ENCODE data around the gene PSMB10. TPM values are rescaled to one million over a fixed set of nuclear protein-coding genes. Genes with fewer than 3 reads are reported as not detected.

PSMB10 gene
- total and polyA plus RNA-seq, 2 of the 8 experiments (the other 6 are each of a cell fraction or from before 2014, with no cell fraction given) = 32.1 to 61.9 TPM

- no peak for TF ChIP-seq RNF2 (IDR thresholded peaks at IDR 0.05; ENCODE audit: borderline replicate concordance, low read depth, low read length, missing control alignments, poor library complexity, severe bottlenecking)
- no peak overlapping the region for H2BK15ac ChIP-seq (ENCODE audit: low read length)
- 0 out of 2 replicates have a peak overlapping the region, but pooled peaks have one; percentile 24 for H2BK5ac ChIP-seq (ENCODE audit: low read depth, low read length)
- H2BK20ac ChIP-seq (ENCODE audit: low read length) = no peak overlapping the region
- H2BK120ac ChIP-seq (replicated peaks; ENCODE audit: low read depth, low read length) = no peak overlapping the region
- H3K56ac ChIP-seq (replicated peaks; ENCODE audit: insufficient read length, low read depth, low read length) = no peak overlapping the region
- H3K36me3 ChIP-seq (ENCODE audit: control insufficient read depth in 2 of 4, insufficient read depth in 4 of 4, low read length in 3 of 4) = no peaks in the 10 kb centered on the region; a peak in 2 of 8 replicates
- peaks cover 0 to 17% (median 10%) of the 10 kb centered on the region in 4 experiments; a peak in 5 of 7 replicates for H3K4me1 ChIP-seq (replicated peaks in 1 of 4; ENCODE audit: control insufficient read depth in 3 of 4, insufficient read depth in 4 of 4, low read length in 3 of 4)
- H3K4me2 ChIP-seq (ENCODE audit: insufficient read depth in 1 of 2, low read depth in 2 of 2, low read length in 2 of 2) = no peak overlapping the region
- H3K18ac ChIP-seq (ENCODE audit: extremely low read depth, low read length) = no peak overlapping the region
- H3K23me2 ChIP-seq (ENCODE audit: low read depth, low read length) = peaks cover 4% of the 10 kb centered on the region
- H3K14ac ChIP-seq (ENCODE audit: insufficient read length) = no peak overlapping the region
- H3K9me3 ChIP-seq (ENCODE audit: insufficient read depth in 2 of 2, low read depth in 1 of 2, low read length in 1 of 2) = no peaks in the 10 kb centered on the region
- CTCF ChIA-PET (ENCODE audit: partially characterized antibody) = interaction anchor here (0.6 to 27.1 kb wide), 11 partner anchors 8 to 280 kb away, joined by 3 to 623 read pairs (median 5); partner anchors contain the start of genes EDC4, LCAT, NRN1L and PSKH1
- H3K9ac ChIP-seq (replicated peaks in 1 of 4; ENCODE audit: extremely low read depth in 1 of 4, low read depth in 3 of 4, low read length in 3 of 4) = no peak overlapping the region
- no peak overlapping the region; the same call in 1 of the 2 replicates for H4K8ac ChIP-seq (ENCODE audit: extremely low read depth, insufficient read depth, low read length)
- H3K27me3 ChIP-seq (replicated peaks in 1 of 4; ENCODE audit: control insufficient read depth in 3 of 4, extremely low read depth in 1 of 4, insufficient read depth in 3 of 4, low read length in 3 of 4) = no peaks in the 10 kb centered on the region
- H2AFZ ChIP-seq (ENCODE audit: low read length) = no peak overlapping the region
- H2AK5ac ChIP-seq (ENCODE audit: low read depth, low read length) = no peak overlapping the region
- peaks cover 3 to 28% of the 10 kb centered on the region in 2 experiments for H4K20me1 ChIP-seq (replicated peaks in 1 of 2; ENCODE audit: control insufficient read depth in 1 of 2, insufficient read depth in 2 of 2, low read length in 2 of 2)
- no peak overlapping the region for H3K27ac ChIP-seq (ENCODE audit: low read depth, low read length)
- no peak for DNase-seq (ENCODE audit: low read depth in 1 of 2, low spot score in 2 of 2)
- H3K79me1 ChIP-seq (ENCODE audit: low read depth, low read length) = peaks cover 2% of the 10 kb centered on the region; the same call in 1 of the 2 replicates
- H3K79me2 ChIP-seq (ENCODE audit: control insufficient read depth in 1 of 2, insufficient read depth in 2 of 2, low read length in 2 of 2) = no peaks in the 10 kb centered on the region
- H3K4me3 ChIP-seq (ENCODE audit: extremely low read depth in 1 of 4, insufficient read depth in 2 of 4, low read depth in 3 of 4, low read length in 4 of 4) = no peak overlapping the region
- no peak for FAIRE-seq
- no peak overlapping the region for H4K91ac ChIP-seq (replicated peaks; ENCODE audit: insufficient read length, low read length)
- 97% methylated on average over 14 of the region's 14 CpGs; no CpG with 5 or more reads in 1 of the 2 experiments for WGBS, 2 experiments (ENCODE audit: extremely low coverage in 1 of 2, insufficient coverage in 1 of 2, insufficient read length in 1 of 2, insufficient replicate concordance in 2 of 2, low coverage in 1 of 2, low lambda C conversion rate in 2 of 2, missing lambda C conversion rate in 1 of 2)
- no peak overlapping the region for H4K5ac ChIP-seq (ENCODE audit: insufficient read length, low read depth, low read length)
- POLR2A ChIA-PET (ENCODE audit: partially characterized antibody) = interaction anchor here (4.3 to 7.5 kb wide), 2 partner anchors 11 to 46 kb away, joined by 31 to 43 read pairs; partner anchors contain the start of genes LCAT and NRN1L
- H2BK12ac ChIP-seq (ENCODE audit: low read depth, low read length) = peak overlapping the region; percentile 50; the same call in 1 of the 2 replicates
- H3K4ac ChIP-seq (replicated peaks; ENCODE audit: insufficient read length, low read depth, low read length) = no peak overlapping the region
- no peak overlapping the region for H3K23ac ChIP-seq (ENCODE audit: insufficient read length)
Observed at GRCh38 chr16:67930191-67930590, 6.5 kb downstream of the PSMB10 start.

All from H1 (cell line).